Smooth muscle cell of the brain vasculature (primary cell): ENCODE data around the gene PHLDB3.

ENCODE experiments used
- DNase-seq: peaks from one replicate; pipeline ENCODE4 v3.0.0-alpha.2; 2012; ENCODE audit warnings: low read depth, low spot score

PHLDB3 gene

DNA sequence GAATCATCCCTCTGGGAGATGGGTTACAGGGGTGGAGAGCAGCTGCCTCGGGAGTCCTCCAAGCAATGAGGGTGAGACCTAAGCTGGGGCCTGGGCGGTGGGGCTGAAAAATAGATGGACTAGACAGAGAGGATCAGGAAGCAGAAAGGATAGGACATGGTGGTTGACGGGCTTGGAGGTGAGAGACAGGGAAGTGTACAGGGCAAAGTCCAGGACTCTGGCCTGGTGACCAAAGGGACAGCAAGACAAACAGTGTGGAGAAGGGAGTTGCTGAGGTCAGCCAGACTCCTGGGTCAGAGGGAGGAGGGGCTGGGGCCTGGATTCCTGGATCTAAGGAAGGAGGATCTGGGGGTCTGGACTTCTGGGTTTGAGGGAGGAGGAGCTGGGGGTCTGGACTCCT is 5.5 kb downstream of the PHLDB3 start:
- no peak for DNase-seq

DNA sequence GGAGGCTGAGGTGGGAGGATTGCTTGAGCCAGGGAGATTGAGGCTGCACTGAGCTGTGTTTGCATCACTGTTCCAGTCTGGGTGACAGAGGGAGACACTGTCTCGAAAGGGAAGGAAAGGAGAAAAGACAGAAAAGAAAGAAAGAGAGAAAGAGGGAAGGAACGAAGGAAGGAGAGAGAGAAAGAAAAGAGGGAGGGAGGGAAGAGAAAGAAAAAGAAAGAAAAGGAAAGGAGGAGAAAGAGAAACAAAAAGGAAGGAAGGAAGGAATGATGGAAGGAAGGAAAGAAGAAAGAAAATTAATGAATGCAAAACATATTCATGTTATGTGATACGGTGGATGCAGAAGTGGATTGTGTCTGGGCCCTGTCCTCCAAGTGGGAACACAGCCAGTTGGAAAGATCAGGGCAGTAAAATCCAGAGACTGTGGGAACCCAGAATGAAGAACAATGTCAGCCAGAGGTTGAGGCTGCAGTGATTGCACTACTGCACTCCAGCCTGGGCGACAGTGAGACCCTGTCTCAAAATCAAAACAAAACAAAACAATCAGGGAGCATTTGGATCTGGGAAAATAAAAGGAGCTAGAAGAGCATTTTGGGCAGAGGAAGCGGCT is 6.2 kb downstream of the PHLDB3 start:
- DNase-seq, result no peak

DNA sequence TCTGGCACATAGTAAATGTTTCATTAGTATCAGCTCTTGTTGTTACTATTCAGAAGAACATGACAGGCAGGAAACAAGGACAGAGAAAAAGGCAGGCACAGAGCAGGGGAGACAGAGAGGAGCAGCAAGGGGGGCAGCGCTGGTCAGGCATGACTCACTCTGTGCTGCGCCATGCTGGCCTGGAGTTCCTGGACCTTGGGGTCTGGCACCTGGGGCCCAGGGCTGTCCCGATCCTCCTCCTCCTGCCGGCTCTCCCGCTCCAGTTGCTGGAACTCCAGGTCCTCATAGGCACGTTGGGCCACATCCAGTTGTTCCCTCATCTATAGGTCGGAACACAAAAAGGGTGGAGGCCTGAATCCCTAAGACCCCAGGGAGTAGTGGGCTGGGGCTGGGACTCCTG is 7.6 kb downstream of the PHLDB3 start:
- DNase-seq, result no peak

- no peak for DNase-seq
These were observed 9.5 kb downstream of the PHLDB3 start for GRCh38 chr19:43495082-43495481.

- DNase-seq, result no peak
These were observed 13.8 kb downstream of the PHLDB3 start for GRCh38 chr19:43490759-43491158.

- no peak for DNase-seq
These were observed 14.5 kb downstream of the PHLDB3 start for GRCh38 chr19:43489979-43490599.

- DNase-seq, result peak; percentile 50
These were observed 15.2 kb downstream of the PHLDB3 start for GRCh38 chr19:43489310-43489709.

GRCh38 chr19:43488179-43488578 is 16.4 kb downstream of the PHLDB3 start:
- DNase-seq, result no peak

DNA sequence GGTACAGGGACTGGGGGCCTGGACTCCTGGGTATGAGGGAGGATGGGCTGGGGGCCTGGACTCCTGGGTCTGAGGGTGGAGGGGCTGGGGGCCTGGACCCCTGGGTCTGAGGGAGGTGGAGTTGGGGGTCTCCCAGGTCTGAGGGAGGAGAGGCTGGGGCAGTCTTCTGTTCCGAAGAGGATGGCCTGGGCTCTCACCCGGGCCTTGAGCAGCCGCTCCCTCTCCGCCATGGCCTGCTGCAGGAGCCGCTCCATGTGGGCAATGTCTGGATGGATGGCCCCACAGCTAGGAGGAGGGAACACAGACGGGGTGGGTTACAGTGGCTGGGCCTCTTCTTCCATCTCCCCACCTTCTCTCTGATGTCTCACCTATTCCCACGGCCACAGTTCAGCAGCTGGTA is 18.1 kb downstream of the PHLDB3 start:
- no peak for DNase-seq

DNA sequence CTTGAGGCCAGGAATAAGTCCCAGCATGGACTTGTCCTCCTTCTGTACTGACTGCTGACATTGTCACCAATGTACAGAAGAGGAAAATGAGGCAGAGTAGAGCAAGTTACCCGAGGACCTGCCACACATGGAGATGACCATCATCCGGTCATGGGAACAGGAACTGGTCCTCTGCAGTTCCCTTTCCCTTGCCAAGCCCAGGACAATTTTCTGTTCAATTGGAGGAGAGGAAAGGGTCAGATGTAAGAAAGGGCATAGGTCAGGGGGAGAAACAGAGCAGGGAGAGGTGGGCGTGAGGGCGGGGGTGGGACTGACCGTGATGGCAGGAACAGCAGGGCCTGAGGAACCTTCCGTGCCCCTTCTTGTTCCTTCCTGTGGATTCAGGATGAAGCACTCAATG is 18.6 kb downstream of the PHLDB3 start:
- DNase-seq, result no peak

DNA sequence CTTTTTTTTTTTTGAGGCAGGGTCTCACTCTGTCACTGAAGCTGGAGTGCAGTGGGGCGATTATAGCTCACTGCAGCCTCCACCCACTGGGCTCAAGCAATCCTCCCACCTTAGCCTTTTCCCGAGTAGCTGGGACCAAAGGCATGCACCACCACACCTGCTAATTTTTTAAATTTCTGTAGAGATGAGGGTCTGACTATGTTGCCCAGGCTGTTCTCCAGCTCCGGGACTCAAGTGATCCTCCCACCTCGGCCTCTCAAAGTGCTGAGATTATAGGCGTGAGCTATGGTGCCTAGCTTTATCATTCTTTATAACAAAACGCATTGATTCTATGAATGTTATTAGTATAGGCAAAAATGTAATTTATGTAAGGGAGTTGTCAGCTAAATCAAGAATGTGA is 21.3 kb downstream of the PHLDB3 start:
- no peak for DNase-seq

DNA sequence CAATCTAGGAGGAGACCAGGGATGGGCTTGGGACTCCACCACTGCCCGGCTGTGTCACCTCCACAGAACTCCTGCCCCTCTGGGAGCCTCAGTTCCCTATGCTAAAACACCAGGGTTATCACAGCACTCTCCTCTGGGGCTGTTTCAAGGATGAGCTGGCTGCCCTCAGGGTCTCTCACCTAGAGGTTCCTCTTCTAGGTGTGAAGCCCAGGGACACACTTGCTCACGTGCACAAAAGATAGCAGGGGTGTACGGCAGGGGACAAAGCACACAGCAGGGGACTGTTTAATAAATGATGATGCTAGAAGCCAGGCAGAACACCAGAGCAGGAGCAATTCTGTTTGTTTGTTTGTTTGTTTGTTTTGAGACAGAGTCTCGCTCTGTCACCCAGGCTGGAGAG is 22.4 kb downstream of the PHLDB3 start:
- no peak for DNase-seq

GRCh38 chr19:43481701-43482100 is 22.8 kb downstream of the PHLDB3 start:
- DNase-seq, result no peak

DNA sequence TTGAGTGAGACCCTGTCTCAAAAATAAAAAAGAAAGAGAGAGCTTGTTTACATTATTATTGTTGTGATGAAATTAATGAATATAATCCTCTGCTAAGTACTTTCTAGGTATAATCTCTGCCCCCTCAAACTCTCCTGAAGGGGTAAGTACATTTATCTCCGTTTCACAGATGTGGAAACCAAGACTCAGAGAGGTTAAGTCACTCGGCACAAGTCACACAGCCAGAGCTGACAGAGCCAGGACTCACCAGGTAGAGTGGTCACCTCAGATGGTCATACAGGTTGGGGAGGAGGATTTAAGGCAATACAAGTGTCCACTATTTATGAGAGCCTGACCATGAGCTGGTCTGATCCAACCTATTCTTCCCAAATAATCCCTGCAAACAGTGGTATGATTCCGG is 24.0 kb downstream of the PHLDB3 start:
- no peak for DNase-seq

GRCh38 chr19:43479961-43480561 is 24.5 kb downstream of the PHLDB3 start:
- DNase-seq, result no peak

DNA sequence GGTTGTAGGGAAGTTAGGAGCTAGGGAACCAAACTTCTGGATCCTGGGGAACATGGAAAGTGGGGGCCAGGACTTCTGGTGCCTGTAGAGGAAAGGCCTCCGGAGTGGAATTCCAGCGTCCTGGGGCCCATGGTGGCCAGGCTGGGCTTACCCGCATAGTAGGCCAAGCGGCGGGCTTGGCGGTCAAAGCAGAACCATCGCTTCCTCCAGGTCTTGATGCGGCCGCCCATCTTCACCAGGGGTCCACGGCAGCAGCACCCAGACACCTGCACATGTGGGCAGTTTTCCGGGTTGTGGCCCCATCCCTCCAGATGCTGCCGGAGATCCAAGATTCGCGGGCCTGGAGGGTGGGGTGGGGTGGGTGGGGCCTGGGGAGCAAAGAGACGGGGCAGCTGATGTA is 25.3 kb downstream of the PHLDB3 start:
- DNase-seq, result no peak

GRCh38 chr19:43478323-43478722 is 26.2 kb downstream of the PHLDB3 start:
- no peak for DNase-seq

DNA sequence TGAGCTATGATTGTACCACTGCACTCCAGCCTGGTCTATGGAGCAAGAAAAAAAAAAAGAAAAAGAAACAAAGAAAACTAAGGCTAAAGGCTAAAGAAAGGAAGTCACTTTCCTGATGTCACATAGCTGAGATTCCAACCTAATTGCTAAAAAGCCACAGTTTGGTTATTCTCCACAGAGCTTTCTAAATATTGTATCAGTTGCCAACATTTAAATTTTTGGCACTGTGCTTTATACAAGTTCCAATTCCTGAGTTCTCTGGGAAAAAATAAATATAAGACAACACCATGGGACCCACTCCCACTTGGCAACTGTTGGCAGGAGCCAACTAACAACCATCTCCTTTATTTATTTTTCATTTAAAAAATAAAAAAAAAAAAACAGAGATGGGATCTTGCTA is 27.9 kb downstream of the PHLDB3 start:
- no peak for DNase-seq

- DNase-seq, result peak; percentile 81
These were observed 29.4 kb downstream of the PHLDB3 start for GRCh38 chr19:43474986-43475705.

- DNase-seq, result no peak
These were observed 30.1 kb downstream of the PHLDB3 start for GRCh38 chr19:43474487-43474886.

GRCh38 chr19:43471091-43471490 is 33.5 kb downstream of the PHLDB3 start:
- DNase-seq, result no peak

GRCh38 chr19:43470288-43470687 is 34.3 kb downstream of the PHLDB3 start:
- no peak for DNase-seq

- no peak for DNase-seq
These were observed 35.4 kb downstream of the PHLDB3 start for GRCh38 chr19:43469160-43469480.
